ENCODE measurements around the gene DYNC1I1.
"Not testable (repeated sequence)": the region's sequence is repeated elsewhere in the genome, so short reads cannot be mapped to it uniquely, and the experiment has no call there.

DYNC1I1 gene

GRCh38 chr7:95922191-95922590 is 149.8 kb downstream of the DYNC1I1 start:
- Histone ChIP-seq H3K9me3 (ENCODE audit: insufficient read depth, low read length) (no peaks in the 10 kb centered on the region), H3K4me3 (ENCODE audit: insufficient read length, low read depth) (no peak overlapping the region), H3K27me3 (ENCODE audit: insufficient read depth, insufficient read length) (no peaks in the 10 kb centered on the region), H3K36me3 (ENCODE audit: insufficient read depth, insufficient read length, low read length) (no peaks in the 10 kb centered on the region), H3K9ac (ENCODE audit: insufficient read length, low read depth) (no peak overlapping the region), H3K4me1 (ENCODE audit: insufficient read depth, insufficient read length) (no peaks in the 10 kb centered on the region)
- no peak for TF ChIP-seq ZNF274 (IDR thresholded peaks at IDR 0.05; ENCODE audit: low read depth, low read length)
- TF ChIP-seq YY1 (IDR thresholded peaks at IDR 0.05; ENCODE audit: insufficient read depth, insufficient read length) = no peak
- no peak for TF ChIP-seq SUZ12 (IDR thresholded peaks at IDR 0.05; ENCODE audit: extremely low read depth, insufficient read depth, insufficient read length)
- DNase-seq (ENCODE audit: low read depth, low spot score) = no peak

GRCh38 chr7:95925236-95925635 is 152.9 kb downstream of the DYNC1I1 start:
- Histone ChIP-seq H3K36me3 (ENCODE audit: insufficient read depth, insufficient read length, low read length) (no peaks in the 10 kb centered on the region), H3K9ac (ENCODE audit: insufficient read length, low read depth) (no peak overlapping the region), H3K9me3 (ENCODE audit: insufficient read depth, low read length) (no peaks in the 10 kb centered on the region), H3K4me3 (ENCODE audit: insufficient read length, low read depth) (no peak overlapping the region), H3K4me1 (ENCODE audit: insufficient read depth, insufficient read length) (no peaks in the 10 kb centered on the region), H3K27me3 (ENCODE audit: insufficient read depth, insufficient read length) (no peaks in the 10 kb centered on the region)
- no peak for DNase-seq (ENCODE audit: low read depth, low spot score)
- TF ChIP-seq SUZ12 (IDR thresholded peaks at IDR 0.05; ENCODE audit: extremely low read depth, insufficient read depth, insufficient read length) (no peak), YY1 (IDR thresholded peaks at IDR 0.05; ENCODE audit: insufficient read depth, insufficient read length) (no peak), ZNF274 (IDR thresholded peaks at IDR 0.05; ENCODE audit: low read depth, low read length) (no peak)

- Histone ChIP-seq H3K4me1 (ENCODE audit: insufficient read depth, insufficient read length) (no peaks in the 10 kb centered on the region), H3K9ac (ENCODE audit: insufficient read length, low read depth) (no peak overlapping the region), H3K27me3 (ENCODE audit: insufficient read depth, insufficient read length) (no peaks in the 10 kb centered on the region), H3K36me3 (ENCODE audit: insufficient read depth, insufficient read length, low read length) (no peaks in the 10 kb centered on the region), H3K4me3 (ENCODE audit: insufficient read length, low read depth) (no peak overlapping the region), H3K9me3 (ENCODE audit: insufficient read depth, low read length) (no peaks in the 10 kb centered on the region)
- no peak for TF ChIP-seq YY1 (IDR thresholded peaks at IDR 0.05; ENCODE audit: insufficient read depth, insufficient read length)
- TF ChIP-seq SUZ12 (IDR thresholded peaks at IDR 0.05; ENCODE audit: extremely low read depth, insufficient read depth, insufficient read length) = no peak
- no peak for TF ChIP-seq ZNF274 (IDR thresholded peaks at IDR 0.05; ENCODE audit: low read depth, low read length)
- no peak for DNase-seq (ENCODE audit: low read depth, low spot score)
Observed at GRCh38 chr7:95925971-95926370, 153.6 kb downstream of the DYNC1I1 start.

DNA sequence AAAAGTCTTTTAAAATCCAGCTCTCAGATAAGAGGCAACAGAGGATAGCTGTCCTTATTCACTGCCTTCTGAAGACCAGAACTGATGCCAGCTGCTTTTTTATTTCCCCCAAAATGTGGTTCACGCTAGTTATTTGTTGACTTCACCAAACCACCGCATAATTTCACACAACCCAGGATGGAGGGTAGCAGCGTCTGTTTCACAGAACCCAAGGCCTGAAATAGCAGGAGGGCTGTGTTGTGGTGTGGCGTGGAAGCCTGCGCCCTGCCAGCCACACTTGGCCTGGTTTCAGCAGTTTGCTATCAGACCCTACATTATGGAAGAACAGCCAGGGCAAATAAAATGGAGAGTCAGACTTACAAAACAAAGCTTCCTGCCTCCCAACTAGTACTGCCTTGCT is 155.4 kb downstream of the DYNC1I1 start:
- H3K9me3 ChIP-seq (ENCODE audit: insufficient read depth, low read length) = no peaks in the 10 kb centered on the region
- H3K4me1 ChIP-seq (ENCODE audit: insufficient read depth, insufficient read length) = no peaks in the 10 kb centered on the region
- DNase-seq (ENCODE audit: low read depth, low spot score) = no peak
- H3K4me3 ChIP-seq (ENCODE audit: insufficient read length, low read depth) = no peak overlapping the region
- no peak for TF ChIP-seq ZNF274 (IDR thresholded peaks at IDR 0.05; ENCODE audit: low read depth, low read length)
- no peak for TF ChIP-seq SUZ12 (IDR thresholded peaks at IDR 0.05; ENCODE audit: extremely low read depth, insufficient read depth, insufficient read length)
- no peak for TF ChIP-seq YY1 (IDR thresholded peaks at IDR 0.05; ENCODE audit: insufficient read depth, insufficient read length)
- no peaks in the 10 kb centered on the region for H3K36me3 ChIP-seq (ENCODE audit: insufficient read depth, insufficient read length, low read length)
- no peak overlapping the region for H3K9ac ChIP-seq (ENCODE audit: insufficient read length, low read depth)
- no peaks in the 10 kb centered on the region for H3K27me3 ChIP-seq (ENCODE audit: insufficient read depth, insufficient read length)

DNA sequence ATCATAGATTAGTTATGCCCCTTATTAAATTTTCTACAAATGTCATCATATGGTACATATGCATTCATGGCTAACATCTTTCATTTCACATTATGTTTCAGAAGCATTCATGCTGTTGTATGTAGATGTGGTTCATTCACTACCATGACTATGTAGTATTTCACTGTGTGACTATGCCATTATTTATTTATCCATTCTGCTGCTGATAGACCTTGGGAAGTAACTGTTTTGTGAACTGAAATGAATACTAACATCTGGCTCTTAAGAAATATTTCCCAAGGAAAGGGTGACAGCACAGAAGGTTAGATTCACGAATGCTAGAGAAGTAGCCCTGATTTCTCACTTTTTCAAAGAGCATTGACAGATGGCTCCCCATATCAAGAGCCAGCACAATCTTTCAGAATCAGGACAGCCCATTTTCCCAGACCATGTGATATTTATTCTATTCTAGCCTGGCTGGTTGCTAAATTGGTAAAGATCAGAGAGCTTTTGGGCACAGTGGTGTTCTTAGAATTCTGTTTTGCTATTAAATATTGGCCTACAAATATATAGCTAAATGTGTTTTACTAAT is 157.4 kb downstream of the DYNC1I1 start:
- H3K9me3 ChIP-seq (ENCODE audit: insufficient read depth, low read length) = no peaks in the 10 kb centered on the region
- no peak overlapping the region for H3K9ac ChIP-seq (ENCODE audit: insufficient read length, low read depth)
- H3K36me3 ChIP-seq (ENCODE audit: insufficient read depth, insufficient read length, low read length) = no peaks in the 10 kb centered on the region
- H3K4me3 ChIP-seq (ENCODE audit: insufficient read length, low read depth) = no peak overlapping the region
- no peak for DNase-seq (ENCODE audit: low read depth, low spot score)
- TF ChIP-seq YY1 (IDR thresholded peaks at IDR 0.05; ENCODE audit: insufficient read depth, insufficient read length) = no peak
- no peak for TF ChIP-seq SUZ12 (IDR thresholded peaks at IDR 0.05; ENCODE audit: extremely low read depth, insufficient read depth, insufficient read length)
- no peak for TF ChIP-seq ZNF274 (IDR thresholded peaks at IDR 0.05; ENCODE audit: low read depth, low read length)
- H3K27me3 ChIP-seq (ENCODE audit: insufficient read depth, insufficient read length) = no peaks in the 10 kb centered on the region
- no peaks in the 10 kb centered on the region for H3K4me1 ChIP-seq (ENCODE audit: insufficient read depth, insufficient read length)

DNA sequence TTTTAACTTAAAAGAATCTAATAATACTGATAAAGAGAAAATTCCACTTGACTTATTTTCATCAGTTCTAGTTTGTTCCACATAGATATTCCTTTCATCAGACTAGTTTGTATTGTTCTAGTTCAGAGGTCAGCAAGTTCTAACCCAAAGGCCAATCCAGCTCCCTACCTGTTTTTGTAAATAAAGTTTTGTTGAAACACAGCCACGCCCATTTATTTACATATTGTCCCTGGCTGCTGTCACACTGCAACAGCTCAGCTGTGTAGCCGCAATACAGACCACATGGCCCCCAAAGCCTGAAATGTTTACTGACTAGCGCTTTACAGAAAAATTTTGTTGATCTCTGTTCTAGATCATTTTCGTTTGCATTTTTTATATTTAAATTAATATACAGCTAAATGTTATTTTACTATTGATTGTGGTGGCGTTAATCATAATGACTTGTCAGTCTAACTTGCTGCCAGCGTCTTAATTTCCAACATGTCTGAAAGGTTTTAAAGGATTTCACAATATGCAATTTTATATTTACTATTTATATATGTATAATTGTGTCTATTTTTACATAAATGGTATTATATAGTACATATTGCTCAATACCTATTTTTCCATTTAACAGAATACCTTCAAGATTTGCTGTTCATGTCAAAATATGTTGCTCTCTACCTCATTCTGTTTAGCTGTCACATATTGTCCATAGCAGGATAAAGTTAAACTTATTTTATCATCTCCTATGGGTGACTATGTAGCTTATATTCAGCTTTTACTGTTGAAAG is 159.3 kb downstream of the DYNC1I1 start:
- no peak overlapping the region for H3K9ac ChIP-seq (ENCODE audit: insufficient read length, low read depth)
- H3K9me3 ChIP-seq (ENCODE audit: insufficient read depth, low read length) = no peaks in the 10 kb centered on the region
- no peaks in the 10 kb centered on the region for H3K4me1 ChIP-seq (ENCODE audit: insufficient read depth, insufficient read length)
- H3K27me3 ChIP-seq (ENCODE audit: insufficient read depth, insufficient read length) = no peaks in the 10 kb centered on the region
- DNase-seq (ENCODE audit: low read depth, low spot score) = no peak
- TF ChIP-seq SUZ12 (IDR thresholded peaks at IDR 0.05; ENCODE audit: extremely low read depth, insufficient read depth, insufficient read length) (no peak), YY1 (IDR thresholded peaks at IDR 0.05; ENCODE audit: insufficient read depth, insufficient read length) (no peak), ZNF274 (IDR thresholded peaks at IDR 0.05; ENCODE audit: low read depth, low read length) (no peak)
- no peak overlapping the region for H3K4me3 ChIP-seq (ENCODE audit: insufficient read length, low read depth)
- no peaks in the 10 kb centered on the region for H3K36me3 ChIP-seq (ENCODE audit: insufficient read depth, insufficient read length, low read length)

- Histone ChIP-seq H3K27me3 (ENCODE audit: insufficient read depth, insufficient read length) (no peaks in the 10 kb centered on the region), H3K36me3 (ENCODE audit: insufficient read depth, insufficient read length, low read length) (no peaks in the 10 kb centered on the region), H3K9ac (ENCODE audit: insufficient read length, low read depth) (no peak overlapping the region), H3K4me1 (ENCODE audit: insufficient read depth, insufficient read length) (no peaks in the 10 kb centered on the region), H3K9me3 (ENCODE audit: insufficient read depth, low read length) (no peaks in the 10 kb centered on the region), H3K4me3 (ENCODE audit: insufficient read length, low read depth) (no peak overlapping the region)
- no peak for DNase-seq (ENCODE audit: low read depth, low spot score)
- TF ChIP-seq YY1 (IDR thresholded peaks at IDR 0.05; ENCODE audit: insufficient read depth, insufficient read length) = no peak
- TF ChIP-seq ZNF274 (IDR thresholded peaks at IDR 0.05; ENCODE audit: low read depth, low read length) = no peak
- TF ChIP-seq SUZ12 (IDR thresholded peaks at IDR 0.05; ENCODE audit: extremely low read depth, insufficient read depth, insufficient read length) = no peak
Observed at GRCh38 chr7:95933618-95934017, 161.3 kb downstream of the DYNC1I1 start.

GRCh38 chr7:95944867-95945266 is 172.5 kb downstream of the DYNC1I1 start:
- H3K4me1 ChIP-seq (ENCODE audit: insufficient read depth, insufficient read length); H3K36me3 ChIP-seq (ENCODE audit: insufficient read depth, insufficient read length, low read length); H3K4me3 ChIP-seq (ENCODE audit: insufficient read length, low read depth); DNase-seq (ENCODE audit: low read depth, low spot score); H3K9me3 ChIP-seq (ENCODE audit: insufficient read depth, low read length); H3K27me3 ChIP-seq (ENCODE audit: insufficient read depth, insufficient read length); H3K9ac ChIP-seq (ENCODE audit: insufficient read length, low read depth): not testable (repeated sequence)
